GM19240 (cell line): ENCODE data around the gene MYBPC2.

Experiments used
- DNase-seq: peaks from one replicate; pipeline ENCODE4 v3.0.0; 2011; ENCODE audit warnings: low spot score; ENCODE audit not compliant: insufficient read length

Gene MYBPC2

DNA sequence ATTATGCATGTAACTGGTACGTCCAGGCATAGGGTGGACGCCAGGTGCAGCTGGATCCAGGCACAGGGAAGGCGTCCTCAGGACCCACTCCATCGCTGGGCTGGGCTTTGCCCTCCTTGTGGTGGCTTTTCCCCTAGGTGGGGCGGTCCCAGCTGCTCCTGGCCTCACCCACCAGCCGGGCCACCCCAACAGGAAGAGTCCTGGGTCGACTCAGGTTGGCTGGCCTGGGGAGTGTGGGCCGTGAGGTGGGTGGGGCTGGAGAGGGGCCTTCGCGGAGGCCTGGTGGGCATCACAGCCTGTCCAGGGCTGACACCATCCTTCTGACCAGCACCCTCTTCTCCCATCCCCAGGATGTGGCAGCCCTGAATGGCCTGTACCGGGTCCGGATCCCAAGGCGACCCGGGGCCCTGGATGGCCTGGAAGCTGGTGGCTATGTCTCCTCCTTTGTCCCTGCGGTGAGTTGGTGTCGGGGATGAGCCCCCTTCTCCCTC is 47.1 kb downstream of the MYBPC2 start:
- DNase-seq: no peak

GRCh38 chr19:50480281-50481111 is 47.8 kb downstream of the MYBPC2 start:
- DNase-seq: no peak

GRCh38 chr19:50481351-50482149 is 48.9 kb downstream of the MYBPC2 start:
- no peak for DNase-seq

DNA sequence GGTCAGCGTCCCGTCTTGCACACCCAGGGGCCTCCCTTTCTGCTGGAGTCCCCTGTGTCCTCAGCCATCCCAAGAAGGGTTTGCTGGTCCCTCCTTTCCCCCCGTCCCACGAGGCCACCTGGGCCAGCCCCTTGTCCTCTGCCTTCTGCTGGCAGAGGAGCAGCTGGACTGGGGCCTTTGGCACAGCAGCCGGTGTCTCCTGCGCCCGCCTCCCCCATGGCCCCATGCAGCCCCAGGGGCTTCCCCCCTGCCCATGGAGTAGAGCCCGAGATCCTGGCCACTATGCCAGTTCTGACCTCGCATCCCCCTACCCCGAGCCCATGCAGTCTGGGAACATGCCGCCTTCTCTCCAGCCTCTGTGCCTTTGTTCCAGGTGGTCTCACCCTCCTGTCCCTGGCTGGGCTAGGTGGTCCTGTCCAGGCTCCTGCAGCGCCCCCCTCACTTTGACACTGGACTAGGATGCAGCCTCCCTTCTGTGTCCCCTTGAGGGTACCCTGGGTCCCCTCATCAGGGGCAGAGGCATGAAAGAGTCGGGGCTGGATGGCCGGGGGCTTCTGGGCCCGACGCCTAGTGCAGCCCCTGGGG is 49.7 kb downstream of the MYBPC2 start:
- no peak for DNase-seq

DNA sequence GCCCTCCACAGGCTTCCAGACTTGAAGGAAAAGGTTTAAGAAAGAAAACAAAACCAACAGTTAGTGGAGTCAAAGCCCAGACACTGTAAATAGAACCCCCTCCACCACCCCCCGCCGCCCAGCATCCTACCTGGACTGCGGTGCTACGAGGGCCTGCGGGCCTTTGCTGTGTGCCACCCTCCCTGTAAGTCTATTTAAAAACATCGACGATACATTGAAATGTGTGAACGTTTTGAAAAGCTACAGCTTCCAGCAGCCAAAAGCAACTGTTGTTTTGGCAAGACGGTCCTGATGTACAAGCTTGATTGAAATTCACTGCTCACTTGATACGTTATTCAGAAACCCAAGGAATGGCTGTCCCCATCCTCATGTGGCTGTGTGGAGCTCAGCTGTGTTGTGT is 50.2 kb downstream of the MYBPC2 start:
- DNase-seq: no peak

- no peak for DNase-seq
Measured at GRCh38 chr19:50485284-50485955, 52.7 kb downstream of the MYBPC2 start.

- DNase-seq: no peak
Measured at GRCh38 chr19:50486823-50487515, 54.3 kb downstream of the MYBPC2 start.

DNA sequence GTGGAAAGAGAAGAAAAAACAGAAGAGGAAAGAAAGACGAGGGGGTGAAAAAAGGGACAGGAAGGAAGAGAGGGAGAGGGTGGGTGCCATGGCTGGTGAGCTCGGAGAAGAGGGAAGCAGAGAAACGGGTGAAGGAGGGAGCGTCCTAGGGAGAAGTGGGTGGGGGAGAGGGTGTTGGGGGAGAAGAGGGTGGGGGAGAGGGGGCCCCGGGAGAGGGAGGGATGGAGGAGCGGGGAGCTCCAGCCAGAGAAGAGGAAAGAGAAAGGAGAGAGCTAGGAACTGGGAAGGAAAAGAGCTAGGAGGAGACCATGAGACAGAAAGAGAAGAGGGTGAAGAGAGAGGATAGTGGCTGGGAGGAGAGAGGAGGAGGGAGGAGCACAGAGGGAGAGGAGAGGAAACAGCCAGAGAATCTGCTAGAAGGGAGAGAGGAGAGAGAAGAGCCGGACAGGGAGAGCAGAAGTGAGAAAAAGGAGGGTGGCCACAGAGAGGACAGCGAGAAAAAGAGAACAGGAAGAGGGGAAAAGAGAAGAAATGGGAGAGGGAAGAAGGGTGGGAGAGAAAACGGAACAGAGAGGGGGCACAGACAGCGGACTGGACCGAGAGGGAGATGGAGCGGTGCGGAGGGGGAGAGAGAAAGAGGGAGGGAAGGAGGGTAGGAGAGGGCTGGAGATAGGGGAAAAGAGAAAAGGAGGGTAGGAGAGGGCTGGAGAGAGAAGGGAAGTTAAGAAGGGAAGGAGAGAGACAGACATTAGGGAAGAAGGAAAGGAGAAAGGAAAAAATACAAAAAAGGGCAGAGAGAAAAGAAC is 55.9 kb downstream of the MYBPC2 start:
- DNase-seq: no peak

DNA sequence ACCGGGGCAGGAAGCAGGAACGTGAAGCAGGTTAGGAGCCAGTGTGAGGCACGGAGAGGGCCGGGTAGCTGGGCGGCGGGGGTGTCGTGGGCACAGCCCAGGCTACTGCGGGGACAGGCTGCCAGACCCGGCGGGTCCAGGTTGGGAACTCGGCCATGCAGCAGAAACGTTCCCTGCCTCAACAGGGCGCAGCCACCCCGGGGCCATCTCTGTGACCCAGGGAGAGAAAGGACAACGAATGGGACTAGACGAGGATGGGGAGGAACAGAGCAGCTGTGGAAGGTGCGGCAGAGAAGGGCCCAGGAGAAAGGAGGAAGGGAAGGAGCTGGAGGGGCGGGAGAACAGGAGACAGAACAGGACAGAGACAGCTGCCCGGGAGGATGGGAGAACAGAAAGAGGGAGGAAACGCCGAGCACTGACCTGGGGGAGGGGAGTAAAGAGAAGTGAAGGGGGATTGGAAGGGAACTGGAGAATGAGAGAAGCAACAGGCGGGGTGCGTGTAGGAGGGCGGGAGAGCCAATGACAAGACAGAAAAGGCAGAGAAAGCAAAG is 56.8 kb downstream of the MYBPC2 start:
- DNase-seq: no peak

DNA sequence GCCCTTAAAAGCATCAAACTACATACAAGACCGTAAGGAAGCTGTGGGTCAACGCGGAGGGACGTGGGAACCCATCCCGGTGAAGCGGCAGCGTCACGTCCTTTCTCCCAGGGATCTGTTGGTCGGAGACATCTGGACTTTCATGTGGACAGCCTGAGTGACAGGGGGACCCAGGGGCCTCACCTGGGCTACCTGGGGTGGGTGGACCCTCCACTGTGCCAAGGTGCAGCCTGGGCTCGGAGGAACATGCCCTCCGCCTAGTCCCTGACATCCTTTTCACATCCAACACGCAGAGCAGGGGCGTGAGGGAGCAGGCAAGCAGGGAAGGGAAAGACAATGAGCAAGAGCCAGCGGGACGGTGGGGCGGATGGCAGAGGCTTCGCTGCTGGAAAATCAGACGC is 57.7 kb downstream of the MYBPC2 start:
- no peak for DNase-seq

DNA sequence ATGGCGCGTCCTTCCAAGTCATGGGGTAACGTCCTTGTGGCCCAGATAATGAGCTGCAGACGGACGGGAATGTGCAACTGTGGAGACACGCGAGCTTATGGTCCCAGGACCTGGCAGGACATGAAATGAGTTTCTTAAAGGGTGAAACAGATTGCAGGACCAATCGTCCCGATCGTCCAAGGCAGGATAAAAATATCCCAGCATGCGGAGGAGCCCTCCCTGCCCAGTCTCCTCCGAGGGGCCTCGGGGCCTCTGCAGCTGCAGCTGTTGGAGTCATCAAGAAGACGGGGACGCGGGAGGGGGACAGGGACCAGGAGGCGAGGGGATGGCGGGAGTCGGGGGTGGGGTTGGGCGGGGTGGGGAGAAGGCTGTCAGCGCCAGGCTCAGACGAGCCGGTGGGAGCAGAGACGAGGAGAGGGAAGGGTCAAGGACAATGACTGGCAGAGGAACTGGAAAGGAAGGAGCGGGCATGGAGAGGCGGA is 58.3 kb downstream of the MYBPC2 start:
- no peak for DNase-seq

DNA sequence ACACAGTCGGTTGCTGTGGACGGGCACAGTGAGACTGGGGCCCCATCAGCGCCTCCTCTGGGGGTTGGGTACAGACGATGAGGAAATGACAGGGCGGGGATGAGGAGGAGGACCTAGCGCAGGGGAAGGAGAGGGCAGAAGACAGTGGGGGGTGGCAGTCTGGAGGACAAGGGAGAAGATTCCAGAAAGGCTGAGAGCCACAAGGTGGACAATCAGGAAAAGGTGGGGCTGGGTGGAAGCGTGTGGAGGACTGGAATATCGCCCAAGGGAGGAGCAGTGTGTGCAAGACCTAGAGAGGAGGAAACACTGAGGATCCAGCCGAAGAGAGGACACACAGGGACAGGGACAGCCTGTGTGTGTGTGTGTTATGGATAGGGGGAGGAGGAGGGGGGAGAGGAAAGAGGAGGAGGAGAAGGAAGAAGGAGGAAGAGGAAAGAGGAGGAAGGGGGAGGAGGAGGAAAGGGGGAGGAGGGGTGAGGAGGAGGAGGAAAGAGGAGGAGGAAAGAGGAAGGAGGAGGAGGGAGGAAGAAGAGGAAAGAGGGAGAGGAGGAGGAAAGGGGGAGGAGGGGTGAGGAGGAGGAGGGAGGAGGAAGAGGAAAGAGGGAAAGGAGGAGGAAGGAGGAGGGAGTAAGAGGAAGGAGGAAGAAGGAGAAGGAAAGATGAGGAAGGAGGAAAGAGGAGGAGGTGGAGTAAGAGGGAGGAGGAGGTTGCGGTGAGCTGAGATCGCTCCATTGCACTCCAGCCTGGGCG is 59.8 kb downstream of the MYBPC2 start:
- no peak for DNase-seq

DNA sequence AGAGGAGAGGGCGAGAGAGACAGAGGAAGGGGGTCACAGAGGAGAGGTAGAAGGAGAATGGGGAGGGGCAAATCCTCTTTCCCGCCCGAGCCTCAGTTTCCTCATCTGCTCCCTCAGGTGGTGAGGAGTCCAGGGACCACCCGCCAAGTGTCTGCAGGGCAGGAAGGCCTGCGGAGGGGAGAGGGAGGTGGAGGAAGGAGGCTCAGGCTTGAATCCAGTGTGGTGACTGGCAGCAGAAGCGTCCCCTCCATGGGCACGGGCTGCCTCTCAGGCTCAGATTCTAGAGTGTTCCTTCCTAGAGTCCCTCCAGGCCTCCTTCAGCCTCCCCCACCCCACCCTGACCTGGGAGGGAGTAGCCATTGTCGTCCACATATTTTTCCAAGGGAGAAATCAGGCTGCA is 60.5 kb downstream of the MYBPC2 start:
- no peak for DNase-seq

GRCh38 chr19:50494186-50495019 is 61.7 kb downstream of the MYBPC2 start:
- DNase-seq: no peak

DNA sequence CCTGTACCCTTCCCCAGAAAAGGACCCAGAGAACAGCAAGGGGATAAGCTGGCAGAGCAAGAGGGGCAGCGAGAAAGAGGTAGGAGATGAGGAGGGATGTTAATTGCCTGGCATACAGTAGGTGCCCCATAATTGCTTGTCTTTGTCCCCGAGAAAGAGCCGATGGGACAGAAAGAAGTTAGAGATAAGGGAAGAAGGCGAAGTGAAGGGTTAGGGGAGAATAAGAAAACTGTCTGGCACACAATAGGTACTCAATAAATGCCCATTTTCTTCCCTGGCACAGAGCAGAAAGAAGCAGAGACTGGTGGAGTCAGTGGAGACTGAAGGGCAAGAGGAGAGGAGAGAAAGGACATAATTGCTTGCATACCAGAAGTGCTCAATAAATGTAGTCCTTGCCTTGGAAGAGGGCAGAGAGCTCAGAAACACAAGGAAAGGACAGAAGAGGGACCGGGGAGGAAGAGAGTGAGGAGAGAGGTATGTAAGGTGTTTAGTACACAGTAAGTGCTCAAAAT is 62.4 kb downstream of the MYBPC2 start:
- DNase-seq: no peak

- DNase-seq: no peak
Measured at GRCh38 chr19:50496189-50497021, 63.7 kb downstream of the MYBPC2 start.

DNA sequence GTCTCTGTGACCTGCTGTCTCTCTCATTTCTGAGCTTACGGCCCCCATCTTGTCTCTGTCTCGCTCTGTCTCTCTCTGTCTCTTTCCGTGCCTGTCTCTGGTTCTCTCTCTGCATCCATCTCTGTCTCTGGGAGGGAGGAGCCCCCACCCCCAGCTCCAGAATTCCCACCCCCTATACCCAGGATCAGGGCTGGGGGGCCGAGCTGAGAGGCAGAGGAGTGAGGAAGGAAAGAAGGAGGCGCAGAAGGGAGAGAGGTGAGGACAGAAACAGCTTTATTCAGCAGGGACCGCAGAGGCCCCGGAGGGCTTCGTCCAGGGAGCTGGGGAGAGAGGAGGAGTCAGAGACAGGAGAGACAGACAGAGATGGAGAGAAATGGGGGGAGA is 64.3 kb downstream of the MYBPC2 start:
- no peak for DNase-seq
